ENCODE measurements around the gene SLC4A4. TPM values are rescaled to one million over a fixed set of nuclear protein-coding genes. Genes with fewer than 3 reads are reported as not detected.
"Not testable (repeated sequence)": the region's sequence is repeated elsewhere in the genome, so short reads cannot be mapped to it uniquely, and the experiment has no call there.

Gene SLC4A4
- total RNA-seq, 4 donors from 2014 or later, result 0.42 to 1.4 (median 0.65) TPM

DNA sequence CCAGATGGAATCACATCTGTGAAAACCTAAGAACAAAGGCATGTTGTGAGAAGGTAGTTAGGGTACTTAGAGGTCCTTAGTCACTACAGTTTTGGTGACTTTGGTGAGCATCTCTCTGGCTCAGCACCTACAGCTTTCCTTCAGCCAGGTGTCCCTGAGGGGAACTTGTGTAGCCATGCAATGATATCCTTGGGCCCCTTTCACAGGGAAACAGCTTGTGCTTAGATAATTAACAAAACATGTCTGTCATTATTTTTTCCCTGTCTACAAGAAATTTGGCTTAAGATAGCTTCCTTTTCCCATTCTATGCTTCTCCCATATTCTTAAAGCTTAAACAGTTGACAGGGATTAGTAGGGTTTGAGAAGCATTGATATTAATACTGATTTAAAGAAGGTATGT lies 63.8 kb downstream of the SLC4A4 start:
- Histone ChIP-seq H3K36me3 (no peaks in the 10 kb centered on the region), H3K27me3 (no peaks in the 10 kb centered on the region), H3K4me1 (no peaks in the 10 kb centered on the region), H3K27ac (no peak overlapping the region), H3K9me3 (no peaks in the 10 kb centered on the region), H3K4me3 (no peak overlapping the region)
- TF ChIP-seq POLR2A (IDR thresholded peaks at IDR 0.05), result no peak
- TF ChIP-seq, protein P1, sequence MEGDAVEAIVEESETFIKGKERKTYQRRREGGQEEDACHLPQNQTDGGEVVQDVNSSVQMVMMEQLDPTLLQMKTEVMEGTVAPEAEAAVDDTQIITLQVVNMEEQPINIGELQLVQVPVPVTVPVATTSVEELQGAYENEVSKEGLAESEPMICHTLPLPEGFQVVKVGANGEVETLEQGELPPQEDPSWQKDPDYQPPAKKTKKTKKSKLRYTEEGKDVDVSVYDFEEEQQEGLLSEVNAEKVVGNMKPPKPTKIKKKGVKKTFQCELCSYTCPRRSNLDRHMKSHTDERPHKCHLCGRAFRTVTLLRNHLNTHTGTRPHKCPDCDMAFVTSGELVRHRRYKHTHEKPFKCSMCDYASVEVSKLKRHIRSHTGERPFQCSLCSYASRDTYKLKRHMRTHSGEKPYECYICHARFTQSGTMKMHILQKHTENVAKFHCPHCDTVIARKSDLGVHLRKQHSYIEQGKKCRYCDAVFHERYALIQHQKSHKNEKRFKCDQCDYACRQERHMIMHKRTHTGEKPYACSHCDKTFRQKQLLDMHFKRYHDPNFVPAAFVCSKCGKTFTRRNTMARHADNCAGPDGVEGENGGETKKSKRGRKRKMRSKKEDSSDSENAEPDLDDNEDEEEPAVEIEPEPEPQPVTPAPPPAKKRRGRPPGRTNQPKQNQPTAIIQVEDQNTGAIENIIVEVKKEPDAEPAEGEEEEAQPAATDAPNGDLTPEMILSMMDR (IDR thresholded peaks at IDR 0.05 in 4 of 5, conservative IDR thresholded peaks at IDR 0.05 in 1 of 5), result no peak
- no peak for ATAC-seq
- intact Hi-C loops (cut with DNase I; ENCODE audit: low total_unique reads), result no loop called here
- in situ Hi-C loops (cut with MboI; ENCODE audit: low sequenced_read_pairs in 4 of 4), result no loop called here
- no peak for DNase-seq

DNA sequence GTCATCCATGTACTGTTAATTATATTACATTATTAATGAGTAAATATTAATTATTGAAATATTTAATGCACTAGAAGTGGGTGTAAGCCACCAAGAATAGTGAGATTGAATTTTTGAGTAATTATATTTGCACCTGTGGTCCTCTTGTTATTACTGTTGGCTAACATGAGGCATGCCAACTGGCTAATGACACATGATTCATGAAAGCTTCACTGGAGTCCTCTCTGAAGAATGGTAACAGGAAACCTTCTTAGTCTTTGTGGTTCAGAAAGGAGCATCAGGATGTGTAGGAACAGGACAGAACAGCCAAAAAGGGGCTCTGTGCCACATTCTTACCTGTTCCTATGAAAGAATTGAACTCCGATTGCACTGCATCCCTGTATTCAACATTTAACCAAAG lies 65.2 kb downstream of the SLC4A4 start:
- no peaks in the 10 kb centered on the region for H3K9me3 ChIP-seq
- no peak overlapping the region for H3K27ac ChIP-seq
- H3K4me1 ChIP-seq, result no peaks in the 10 kb centered on the region
- no peaks in the 10 kb centered on the region for H3K27me3 ChIP-seq
- TF ChIP-seq POLR2A (IDR thresholded peaks at IDR 0.05), result no peak
- TF ChIP-seq, protein P1 (IDR thresholded peaks at IDR 0.05 in 4 of 5, conservative IDR thresholded peaks at IDR 0.05 in 1 of 5), result no peak
- H3K4me3 ChIP-seq, result no peak overlapping the region
- in situ Hi-C loops (cut with MboI; ENCODE audit: low sequenced_read_pairs in 4 of 4), result no loop called here
- intact Hi-C loops (cut with DNase I; ENCODE audit: low total_unique reads), result no loop called here
- ATAC-seq (no peak), DNase-seq (no peak)
- no peaks in the 10 kb centered on the region for H3K36me3 ChIP-seq

DNA sequence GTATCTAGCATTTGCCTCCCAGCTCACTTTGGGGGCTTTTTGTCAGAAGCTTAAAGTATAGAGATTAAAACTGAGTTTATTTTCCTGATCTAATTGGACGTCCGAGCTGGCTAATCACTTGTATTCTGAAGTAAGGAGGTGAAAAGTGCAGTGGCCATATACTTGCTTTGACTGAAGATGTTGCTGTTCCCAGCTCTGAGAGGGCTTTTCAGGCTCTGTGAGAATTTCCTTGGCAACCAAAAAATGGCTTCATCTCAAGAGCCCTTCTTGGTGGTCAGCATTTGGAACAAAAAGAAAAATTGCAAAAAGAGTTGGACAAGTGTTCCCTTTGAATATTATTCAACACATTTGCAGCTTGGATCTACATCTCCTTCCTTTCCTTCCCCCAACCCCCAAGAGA lies 67.0 kb downstream of the SLC4A4 start:
- TF ChIP-seq, protein P1 (IDR thresholded peaks at IDR 0.05 in 4 of 5, conservative IDR thresholded peaks at IDR 0.05 in 1 of 5), result no peak
- no peak for TF ChIP-seq POLR2A (IDR thresholded peaks at IDR 0.05)
- H3K27ac ChIP-seq, result no peak overlapping the region
- H3K4me1 ChIP-seq, result no peaks in the 10 kb centered on the region
- H3K36me3 ChIP-seq, result no peaks in the 10 kb centered on the region
- H3K27me3 ChIP-seq, result no peaks in the 10 kb centered on the region
- H3K4me3 ChIP-seq, result no peak overlapping the region
- in situ Hi-C loops (cut with MboI; ENCODE audit: low sequenced_read_pairs in 4 of 4), result no loop called here
- ATAC-seq (no peak), DNase-seq (no peak)
- intact Hi-C loops (cut with DNase I; ENCODE audit: low total_unique reads), result no loop called here
- H3K9me3 ChIP-seq, result no peaks in the 10 kb centered on the region

DNA sequence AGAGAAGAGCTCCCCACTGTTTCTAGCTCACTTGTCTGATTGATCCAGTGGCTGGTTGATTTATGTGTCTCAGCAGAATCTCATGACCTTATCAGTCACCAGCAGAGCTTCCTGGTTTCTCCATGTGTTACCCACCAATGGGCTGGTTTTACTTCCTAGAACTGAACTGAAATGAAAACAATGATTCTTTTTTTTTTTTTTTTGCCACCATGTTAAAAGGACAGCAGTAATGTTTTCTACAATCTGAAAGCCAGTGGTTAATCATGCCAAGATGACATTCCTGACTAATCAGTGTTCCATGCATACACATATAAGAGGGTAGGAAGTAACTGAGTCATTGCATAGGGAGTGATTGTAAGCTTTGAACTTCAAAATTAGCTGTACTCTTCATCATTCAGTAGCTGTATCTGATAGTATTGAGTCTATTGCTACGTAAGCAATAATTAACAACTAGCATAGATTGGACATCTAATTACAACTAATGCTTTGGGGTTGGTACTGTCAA lies 67.7 kb downstream of the SLC4A4 start:
- ATAC-seq (no peak), DNase-seq (no peak)
- H3K9me3 ChIP-seq, result no peaks in the 10 kb centered on the region
- H3K27me3 ChIP-seq, result no peaks in the 10 kb centered on the region
- H3K27ac ChIP-seq, result no peak overlapping the region
- H3K36me3 ChIP-seq, result no peaks in the 10 kb centered on the region
- in situ Hi-C loops (cut with MboI; ENCODE audit: low sequenced_read_pairs in 4 of 4) (no loop called here), intact Hi-C loops (cut with DNase I; ENCODE audit: low total_unique reads) (no loop called here)
- H3K4me1 ChIP-seq, result no peaks in the 10 kb centered on the region
- TF ChIP-seq, protein P1 (IDR thresholded peaks at IDR 0.05 in 4 of 5, conservative IDR thresholded peaks at IDR 0.05 in 1 of 5), result no peak
- no peak for TF ChIP-seq POLR2A (IDR thresholded peaks at IDR 0.05)
- H3K4me3 ChIP-seq, result no peak overlapping the region

DNA sequence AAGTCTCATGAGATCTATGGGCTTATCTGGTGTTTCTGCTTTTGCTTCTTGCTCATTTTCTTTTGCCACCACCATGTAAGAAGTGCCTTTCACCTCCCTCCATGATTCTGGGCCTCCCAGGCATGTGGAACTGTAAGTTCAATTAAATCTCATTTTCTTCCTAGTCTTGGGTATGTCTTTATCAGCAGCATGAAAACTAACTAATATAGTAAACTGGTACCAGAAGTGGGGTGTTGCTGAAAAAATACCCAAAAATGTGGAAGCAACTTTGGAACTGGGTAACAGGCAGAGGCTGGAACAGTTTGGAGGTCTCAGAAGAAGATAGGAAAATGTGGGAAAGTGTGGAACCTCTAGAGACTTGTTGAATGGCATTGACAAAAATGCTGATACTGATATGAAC lies 70.1 kb downstream of the SLC4A4 start:
- H3K9me3 ChIP-seq; H3K36me3 ChIP-seq; intact Hi-C loops (cut with DNase I; ENCODE audit: low total_unique reads); ATAC-seq; H3K4me1 ChIP-seq; DNase-seq; in situ Hi-C loops (cut with MboI; ENCODE audit: low sequenced_read_pairs in 4 of 4); H3K4me3 ChIP-seq; H3K27ac ChIP-seq; H3K27me3 ChIP-seq: not testable (repeated sequence)

Measured in gastrocnemius medialis (tissue), 4 donors.